K562 (cell line): ENCODE results near the gene KDM5A. TPM values are rescaled to one million over a fixed set of nuclear protein-coding genes. Genes with fewer than 3 reads are reported as not detected.

Experiments
- GTF2E2 ChIP-seq: fragments of 200-800 bp; sonication (Bioruptor generic); IDR thresholded peaks from 2 replicates; pipeline ENCODE4 v1.6.1; 2016; ENCODE audit warnings: missing genetic modification characterization, missing compliant biosample characterization
- HDGF ChIP-seq: fragments of 450-650 bp; IDR thresholded peaks from 2 replicates; pipeline ENCODE4 v1.6.1; 2016
- HES1 ChIP-seq: fragments of 450-650 bp; IDR thresholded peaks from 2 replicates; pipeline ENCODE4 v1.6.1; 2016; ENCODE audit warnings: low read depth, mild to moderate bottlenecking, moderate library complexity
- ID3 ChIP-seq, 2 experiments: fragments of 250-450 bp in 1 of 2; fragments of 450-650 bp in 1 of 2; sonication (Bioruptor Pico) in 1 of 2; IDR thresholded peaks; 2 replicates each; pipeline versions ENCODE4 v1.6.1 to v1.8.0; 2016 to 2021; ENCODE audit warnings: mild to moderate bottlenecking in 2 of 2, moderate library complexity in 2 of 2, missing compliant biosample characterization in 1 of 2, missing genetic modification characterization in 1 of 2
- MCM5 ChIP-seq: fragments of 450-650 bp; IDR thresholded peaks from 2 replicates; pipeline ENCODE4 v1.6.1; 2016; ENCODE audit warnings: low read depth
- MIER1 ChIP-seq: fragments of 450-650 bp; IDR thresholded peaks from 2 replicates; pipeline ENCODE4 v1.6.1; 2016; ENCODE audit warnings: antibody characterized with exemption, mild to moderate bottlenecking, low read depth
- MYBL2 ChIP-seq, 2 experiments: fragments of 450-650 bp in 1 of 2; sonication (generic) in 1 of 2; formaldehyde crosslinking in 1 of 2; IDR thresholded peaks; 2 replicates each; pipeline versions ENCODE4 v1.6.1 to v1.8.1; 2017 to 2022; ENCODE audit warnings: borderline replicate concordance in 1 of 2, inconsistent platforms in 1 of 2, low read depth in 1 of 2, mild to moderate bottlenecking in 1 of 2, missing genetic modification reagents in 1 of 2, moderate library complexity in 1 of 2
- NCOA6 ChIP-seq: fragments of 450-650 bp; IDR thresholded peaks from 2 replicates; pipeline ENCODE4 v1.6.1; 2017; ENCODE audit warnings: mild to moderate bottlenecking
- NFATC3 ChIP-seq: fragments of 450-650 bp; IDR thresholded peaks from 2 replicates; pipeline ENCODE4 v1.6.1; 2017; ENCODE audit warnings: mild to moderate bottlenecking
- NR2C2 ChIP-seq, 2 experiments: fragments of 200-800 bp in 1 of 2; sonication (Bioruptor generic) in 1 of 2; sonication (generic) in 1 of 2; formaldehyde crosslinking in 1 of 2; IDR thresholded peaks; 2 replicates each; pipeline versions ENCODE4 v1.6.1 to v1.8.0; 2016 to 2022; ENCODE audit warnings: mild to moderate bottlenecking in 1 of 2, missing compliant biosample characterization in 1 of 2, missing genetic modification characterization in 1 of 2, missing genetic modification reagents in 1 of 2
- PHF8 ChIP-seq: fragments of 200-600 bp; sonication (generic); IDR thresholded peaks from 2 replicates; pipeline ENCODE4 v1.6.1; 2012; ENCODE audit warnings: mixed run types, mild to moderate bottlenecking, inconsistent platforms, low read length, moderate library complexity, borderline replicate concordance
- POLR2B ChIP-seq: fragments of 450-650 bp; IDR thresholded peaks from 2 replicates; pipeline ENCODE4 v1.6.1; 2018; ENCODE audit warnings: low read depth; ENCODE audit not compliant: partially characterized antibody
- SNAPC5 ChIP-seq: fragments of 250-450 bp; sonication (Bioruptor Pico); IDR thresholded peaks from 2 replicates; pipeline ENCODE4 v1.8.0; 2021; ENCODE audit warnings: moderate library complexity, mild to moderate bottlenecking, inconsistent platforms
- SRSF1 ChIP-seq: fragments of 200-400 bp; formaldehyde crosslinking; IDR thresholded peaks from 2 replicates; pipeline ENCODE4 v1.6.1; 2017; ENCODE audit warnings: mild to moderate bottlenecking, low read depth, low read length, moderate library complexity
- TBP ChIP-seq: optimal IDR thresholded peaks from 2 replicates; pipeline ENCODE3; 2011; ENCODE audit warnings: low read depth, low read length, improper control_type of control experiment
- TGIF2 ChIP-seq: sonication (generic); formaldehyde crosslinking; IDR thresholded peaks from 2 replicates; pipeline ENCODE4 v1.8.1; 2022; ENCODE audit warnings: mild to moderate bottlenecking, missing genetic modification reagents, moderate library complexity
- ZKSCAN3 ChIP-seq: fragments of 250-450 bp; sonication (Bioruptor Pico); IDR thresholded peaks from 2 replicates; pipeline ENCODE4 v1.4.0; 2020
- ZNF124 ChIP-seq: sonication (generic); formaldehyde crosslinking; IDR thresholded peaks from 2 replicates; pipeline ENCODE4 v1.8.1; 2022; ENCODE audit warnings: missing genetic modification reagents
- ZNF253 ChIP-seq: fragments of 250-450 bp; sonication (Bioruptor Pico); conservative IDR thresholded peaks from 2 replicates; pipeline ENCODE4 v1.6.1; 2021; ENCODE audit warnings: mild to moderate bottlenecking
- ZNF316 ChIP-seq: fragments of 450-650 bp; IDR thresholded peaks from 2 replicates; pipeline ENCODE4 v1.6.1; 2016
- ZNF41 ChIP-seq: fragments of 250-450 bp; sonication (Bioruptor Pico); conservative IDR thresholded peaks from 2 replicates; pipeline ENCODE4 v1.4.0; 2020; ENCODE audit warnings: mild to moderate bottlenecking
- ZNF57 ChIP-seq: fragments of 450-650 bp; formaldehyde crosslinking; IDR thresholded peaks from 2 replicates; pipeline ENCODE4 v1.4.0; 2020; ENCODE audit warnings: mild to moderate bottlenecking, moderate library complexity
- ZNF592 ChIP-seq: fragments of 450-650 bp; IDR thresholded peaks from 2 replicates; pipeline ENCODE4 v1.6.1; 2017; ENCODE audit warnings: antibody characterized with exemption, mild to moderate bottlenecking
- ZNF644 ChIP-seq: fragments of 200-800 bp; sonication (Bioruptor generic); IDR thresholded peaks from 2 replicates; pipeline ENCODE4 v1.6.1; 2016; ENCODE audit warnings: low read depth, missing genetic modification characterization, missing compliant biosample characterization
- polyA plus RNA-seq, 8 experiments: library from polyadenylated mRNA; depleted of rRNA in 4 of 8; stranded (reverse) in 5 of 8; unstranded in 3 of 8; fragments of >200 nt; fragmentation: Nextera tagmentation in 2 of 8; fragmentation: Illumina TruSeq in 1 of 8; extraction: Ambion mirVana in 2 of 8; extraction: Trizol in 1 of 8; gene quantifications; 2 replicates each; pipeline versions ENCODE4 v1.2.1 to v1.2.3, GENCODE V29; 2011 to 2014; ENCODE audit warnings: inconsistent platforms in 1 of 8, missing spikeins in 1 of 8
- total RNA-seq, 7 experiments: library from RNA; depleted of rRNA in 6 of 7; stranded (reverse); fragments of >200 nt in 6 of 7; fragmentation: Illumina TruSeq in 2 of 7; extraction: Trizol in 2 of 7; gene quantifications; 2 replicates each; pipeline versions ENCODE4 v1.2.1 to v1.2.3, GENCODE V29; 2011 to 2021; ENCODE audit warnings: low replicate concordance in 1 of 7

Gene KDM5A
- total and polyA plus RNA-seq, 9 of the 15 experiments (the other 6 are each of a cell fraction or from before 2014, with no cell fraction given) = 5.5 to 35.1 (median 13.1) TPM

- TF ChIP-seq SRSF1 (no peak), ZNF41 (CRISPR knock-in tag) (no peak), ZNF253 (CRISPR knock-in tag) (no peak), PHF8 (peak; percentile 67; the same call in 1 of the 2 replicates), NCOA6 (no peak), ZNF124 (CRISPR knock-in tag) (no peak), SNAPC5 (CRISPR knock-in tag) (no peak), HDGF (no peak), HES1 (no peak), ZNF57 (CRISPR knock-in tag) (no peak), TBP (peak; percentile 70), NR2C2 (CRISPR knock-in tag; IDR thresholded peaks at IDR 0.05) (no peak), NR2C2 (tag; IDR thresholded peaks at IDR 0.05) (peak; percentile 87), ID3 (CRISPR knock-in tag; IDR thresholded peaks at IDR 0.05) (no peak), ID3 (tag; IDR thresholded peaks at IDR 0.05) (no peak), TGIF2 (CRISPR knock-in tag) (no peak), MCM5 (no peak), POLR2B (peak; percentile 82), MYBL2 (IDR thresholded peaks at IDR 0.05; ENCODE audit: low read depth) (no peak; the same call in 1 of the 2 replicates), MYBL2 (CRISPR knock-in tag; IDR thresholded peaks at IDR 0.05; ENCODE audit: borderline replicate concordance) (no peak), ZNF316 (no peak), NFATC3 (no peak), ZNF644 (tag) (no peak), ZKSCAN3 (CRISPR knock-in tag) (no peak), MIER1 (no peak), GTF2E2 (no peak), ZNF592 (no peak)
These were observed 12.3 kb upstream of the KDM5A start, which contains the start of gene CCDC77 (continued) for GRCh38 chr12:401235-402028.
